HepG2 (cell line): ENCODE measurements around the gene SLC24A4. TPM values are rescaled to one million over a fixed set of nuclear protein-coding genes. Genes with fewer than 3 reads are reported as not detected.
A peak's percentile ranks its signal among the peaks of the same experiment; 100 is the strongest.

Experiments
- CEBPG ChIP-seq: IDR thresholded peaks from 2 replicates; pipeline ENCODE4 v1.6.1; 2016
- CREM ChIP-seq, 2 experiments: sonication (generic) in 1 of 2; formaldehyde crosslinking in 1 of 2; IDR thresholded peaks; 2 replicates each; pipeline versions ENCODE4 v1.4.0 to v1.6.1; 2016 to 2020; ENCODE audit warnings: antibody characterized with exemption in 1 of 2, mild to moderate bottlenecking in 1 of 2, missing genetic modification reagents in 1 of 2
- EED ChIP-seq: sonication (generic); formaldehyde crosslinking; IDR thresholded peaks from 2 replicates; pipeline ENCODE4 v1.5.0; 2020; ENCODE audit warnings: mild to moderate bottlenecking, missing genetic modification reagents
- EHMT2 ChIP-seq: fragments of 200-600 bp; sonication (generic); IDR thresholded peaks from 2 replicates; pipeline ENCODE4 v1.7.0; 2017; ENCODE audit warnings: antibody characterized with exemption, low read depth, low read length, borderline replicate concordance
- ETV6 ChIP-seq: sonication (generic); formaldehyde crosslinking; conservative IDR thresholded peaks from 2 replicates; pipeline ENCODE4 v1.4.0; 2020; ENCODE audit warnings: missing genetic modification reagents
- FOXO4 ChIP-seq: sonication (generic); formaldehyde crosslinking; conservative IDR thresholded peaks from 2 replicates; pipeline ENCODE4 v1.8.1; 2023; ENCODE audit warnings: missing genetic modification reagents
- MEF2D ChIP-seq: sonication (generic); formaldehyde crosslinking; IDR thresholded peaks from 2 replicates; pipeline ENCODE4 v1.5.1; 2020; ENCODE audit warnings: mild to moderate bottlenecking, missing genetic modification reagents
- MXI1 ChIP-seq: IDR thresholded peaks from 3 replicates; pipeline ENCODE4 v1.6.1; 2012; ENCODE audit warnings: low read depth, low read length, inconsistent platforms, borderline replicate concordance
- NFE2L2 ChIP-seq: fragments of 150-350 bp; IDR thresholded peaks from 2 replicates; pipeline ENCODE4 v1.6.1; 2014; ENCODE audit warnings: low read length
- POLR2A ChIP-seq, 2 experiments: IDR thresholded peaks; 2 replicates each; pipeline ENCODE4 v1.6.1; 2011; ENCODE audit warnings: low read depth in 2 of 2, low read length in 2 of 2, mild to moderate bottlenecking in 1 of 2, moderate library complexity in 1 of 2; ENCODE audit not compliant: insufficient read depth in 1 of 2
- RAD21 ChIP-seq: fragments of 450-650 bp; formaldehyde crosslinking; IDR thresholded peaks from 2 replicates; pipeline ENCODE4 v1.5.0; 2020; ENCODE audit warnings: mild to moderate bottlenecking
- RBAK ChIP-seq: sonication (generic); formaldehyde crosslinking; IDR thresholded peaks from 2 replicates; pipeline ENCODE4 v1.5.1; 2020; ENCODE audit warnings: mild to moderate bottlenecking, missing genetic modification reagents
- TARDBP ChIP-seq: sonication (generic); formaldehyde crosslinking; IDR thresholded peaks from 2 replicates; pipeline ENCODE4 v1.8.0; 2022; ENCODE audit warnings: mild to moderate bottlenecking, missing genetic modification reagents
- XBP1 ChIP-seq: sonication (generic); formaldehyde crosslinking; IDR thresholded peaks from 2 replicates; pipeline ENCODE4 v1.5.0; 2020; ENCODE audit warnings: missing genetic modification reagents
- ZIK1 ChIP-seq: sonication (generic); formaldehyde crosslinking; IDR thresholded peaks from 2 replicates; pipeline ENCODE4 v1.5.0; 2020; ENCODE audit warnings: mild to moderate bottlenecking, low read depth, missing genetic modification reagents, borderline replicate concordance
- ZNF142 ChIP-seq: sonication (generic); formaldehyde crosslinking; IDR thresholded peaks from 2 replicates; pipeline ENCODE4 v1.4.0; 2020; ENCODE audit warnings: missing genetic modification reagents
- ZNF235 ChIP-seq: sonication (generic); formaldehyde crosslinking; IDR thresholded peaks from 2 replicates; pipeline ENCODE4 v1.8.1; 2023; ENCODE audit warnings: mild to moderate bottlenecking, missing genetic modification reagents, borderline replicate concordance
- ZNF24 ChIP-seq: fragments of 450-650 bp; IDR thresholded peaks from 2 replicates; pipeline ENCODE4 v1.6.1; 2017; ENCODE audit warnings: antibody characterized with exemption, mild to moderate bottlenecking
- ZNF746 ChIP-seq: sonication (generic); formaldehyde crosslinking; IDR thresholded peaks from 2 replicates; pipeline ENCODE4 v1.8.0; 2022; ENCODE audit warnings: mild to moderate bottlenecking, missing genetic modification reagents
- ZNF878 ChIP-seq: sonication (generic); formaldehyde crosslinking; IDR thresholded peaks from 2 replicates; pipeline ENCODE4 v1.8.1; 2023; ENCODE audit warnings: mild to moderate bottlenecking, missing genetic modification reagents, moderate library complexity
- polyA plus RNA-seq, 8 experiments: library from polyadenylated mRNA; depleted of rRNA in 3 of 8; stranded (reverse) in 7 of 8; unstranded in 1 of 8; fragments of >200 nt; fragmentation: Illumina TruSeq in 4 of 8; extraction: Trizol in 4 of 8; gene quantifications; 2 replicates each; pipeline versions ENCODE4 v1.2.1 to v1.2.3, GENCODE V29; 2011 to 2016; ENCODE audit warnings: low read depth in 4 of 8, missing spikeins in 1 of 8, mixed read lengths in 1 of 8; ENCODE audit not compliant: insufficient read depth in 1 of 8
- total RNA-seq, 5 experiments: library from RNA; depleted of rRNA; stranded (reverse); fragments of >200 nt; fragmentation: Illumina TruSeq; extraction: Trizol; gene quantifications; 2 replicates each; pipeline ENCODE4 v1.2.3, GENCODE V29; 2016; ENCODE audit warnings: low read depth in 1 of 5

Gene SLC24A4
- total and polyA plus RNA-seq, 2 of the 13 experiments (the other 11 are each of a cell fraction or from before 2014, with no cell fraction given) = not detected

GRCh38 chr14:92503756-92504491 lies 181.0 kb downstream of the SLC24A4 start (continued):
- TF ChIP-seq TARDBP (CRISPR knock-in tag) (peak; percentile 49; the same call in 1 of the 2 replicates), RAD21 (CRISPR knock-in tag) (no peak), POLR2A (IDR thresholded peaks at IDR 0.05; ENCODE audit: insufficient read depth in 1 of 2, low read depth in 2 of 2, low read length in 2 of 2) (peak in 1 of 2 experiments; percentile 66; a peak in 1 of 4 replicates), ZNF878 (no peak), ZIK1 (no peak), ZNF746 (CRISPR knock-in tag) (no peak), XBP1 (CRISPR knock-in tag) (no peak), FOXO4 (CRISPR knock-in tag) (no peak), CEBPG (CRISPR knock-in tag) (peak; percentile 50), NFE2L2 (no peak), ZNF235 (CRISPR knock-in tag) (no peak), ZNF142 (CRISPR knock-in tag) (no peak), MXI1 (no peak), EHMT2 (no peak), ZNF24 (no peak), EED (CRISPR knock-in tag) (no peak), MEF2D (0 out of 2 replicates have a peak, but pooled peaks have one; percentile 43), RBAK (CRISPR knock-in tag) (no peak), ETV6 (CRISPR knock-in tag) (no peak), CREM (IDR thresholded peaks at IDR 0.05) (no peak; the same call in 1 of the 2 replicates), CREM (CRISPR knock-in tag; IDR thresholded peaks at IDR 0.05) (no peak)
